Measurements from ENCODE around the gene CAPN9.

DNA sequence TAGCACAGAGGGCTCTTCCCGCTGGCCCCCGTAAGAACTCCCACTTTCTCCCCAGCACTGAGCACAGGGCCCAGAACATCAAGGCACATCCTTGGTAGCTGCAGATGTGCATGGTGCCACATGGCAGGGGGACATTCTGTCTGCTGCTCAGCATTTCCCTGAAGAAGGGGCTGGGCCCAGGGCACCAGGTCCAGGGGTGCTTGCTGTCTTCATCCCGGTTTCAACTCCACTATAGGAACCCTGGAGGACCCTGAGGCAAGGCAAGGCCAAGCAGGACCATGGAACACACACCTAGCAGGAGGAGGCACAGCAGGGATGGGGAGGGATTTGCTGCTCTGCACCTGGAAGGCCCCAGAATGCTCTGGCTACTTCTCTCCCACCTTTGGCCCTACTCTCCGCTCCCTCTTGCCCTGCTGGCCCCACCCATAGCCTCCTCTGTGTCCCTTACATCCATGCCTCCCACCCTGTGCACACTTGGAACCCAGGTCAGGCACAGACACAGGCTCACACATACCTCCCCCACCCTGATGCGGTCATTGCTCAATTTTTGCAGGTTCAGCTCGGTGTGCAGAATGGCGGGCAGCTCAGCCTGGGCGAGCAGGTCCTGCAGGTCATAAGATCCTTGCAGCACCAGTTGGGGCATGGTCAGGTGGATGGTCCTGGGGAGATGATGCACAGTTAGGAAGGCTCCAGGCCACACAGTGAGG is 43.4 kb upstream of the CAPN9 start:
- no peak for TF ChIP-seq POLR2A (IDR thresholded peaks at IDR 0.05; ENCODE audit: low read depth, low read length)
- no peak for TF ChIP-seq POLR2AphosphoS5 (IDR thresholded peaks at IDR 0.05; ENCODE audit: low read depth, low read length)

Data from GM12892 (cell line).